Spleen (tissue), 7 donors: ENCODE results near the gene DES.

Experiments used
- CTCF ChIP-seq, 11 experiments: fragments of 200-600 bp in 7 of 11; fragments of 450-650 bp in 4 of 11; sonication (generic) in 4 of 11; IDR thresholded peaks in 8 of 11; conservative IDR thresholded peaks in 3 of 11; 1 replicate in 7 of 11; 2 replicates in 4 of 11; pipeline versions ENCODE4 v1.4.0 to v1.8.0; 2016 to 2021; ENCODE audit warnings: antibody characterized with exemption in 11 of 11, inconsistent platforms in 4 of 11, mild to moderate bottlenecking in 1 of 11
- POLR2A ChIP-seq, 3 donors: fragments of 450-650 bp; IDR thresholded peaks; one replicate each; pipeline ENCODE4 v1.5.1; 2017; ENCODE audit warnings: antibody characterized with exemption in 3 of 3, mild to moderate bottlenecking in 1 of 3
- donor health status: DM: no; HTN: no; CAD: no; lungs with moderate emphysema.
- donor health status: DM: no; HTN: no; CAD: no.
- donor health status: DM: no; HTN: no; CAD: no.

GRCh38 chr2:219458996-219459395 is 40.8 kb downstream of the DES start:
- TF ChIP-seq CTCF (IDR thresholded peaks at IDR 0.05 in 8 of 11, conservative IDR thresholded peaks at IDR 0.05 in 3 of 11), result no peak
- TF ChIP-seq POLR2A (IDR thresholded peaks at IDR 0.05), result no peak
